GM21825 (cell line): ENCODE measurements around the gene PNPLA2.

ENCODE experiments used
- ATAC-seq: cut with Tn5 transposase; IDR thresholded peaks from one replicate; pipeline ENCODE4 v1.9.1; 2021; ENCODE audit warnings: mild to moderate bottlenecking, moderate library complexity; ENCODE audit not compliant: unreplicated experiment

Gene PNPLA2

DNA sequence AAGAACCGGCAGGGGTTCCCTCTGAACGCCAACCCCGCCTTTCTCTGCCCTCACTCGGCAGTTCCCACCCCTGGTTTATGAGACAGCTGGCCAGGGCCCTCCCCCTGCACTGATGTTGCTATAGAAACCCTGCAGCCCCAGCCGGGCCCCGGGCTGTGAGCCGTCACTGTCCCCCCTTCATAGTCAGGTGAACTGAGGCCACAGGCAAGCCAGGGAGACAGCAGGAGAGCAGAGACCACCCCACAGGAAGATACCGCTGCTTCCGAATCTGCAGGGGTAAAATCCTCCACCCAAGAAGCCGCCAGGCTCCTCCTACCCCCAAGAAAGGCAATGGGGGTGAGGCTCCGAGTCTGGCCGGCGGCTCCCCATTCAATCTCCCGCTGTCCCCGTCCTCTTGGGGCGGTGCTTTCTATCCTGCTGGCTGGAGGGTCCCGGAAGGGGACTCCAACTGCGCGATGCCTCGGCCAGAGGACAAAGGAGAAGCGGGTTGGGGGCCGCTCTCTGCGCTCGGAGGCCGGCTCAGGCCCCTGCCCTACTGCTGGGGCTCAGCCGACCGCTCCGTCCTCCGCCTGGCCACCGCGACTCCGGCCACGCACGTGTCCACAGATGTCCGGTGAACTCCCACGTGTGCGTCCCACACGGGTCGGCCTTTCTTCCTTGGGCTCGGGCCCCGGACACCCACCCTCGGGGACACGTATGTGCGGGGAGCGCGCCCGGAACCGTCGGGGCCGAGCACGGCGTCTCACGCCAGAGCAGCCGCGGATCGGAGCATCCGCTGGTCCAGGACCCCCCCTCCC lies 21.2 kb upstream of the PNPLA2 start:
- ATAC-seq, result peak; percentile 32

DNA sequence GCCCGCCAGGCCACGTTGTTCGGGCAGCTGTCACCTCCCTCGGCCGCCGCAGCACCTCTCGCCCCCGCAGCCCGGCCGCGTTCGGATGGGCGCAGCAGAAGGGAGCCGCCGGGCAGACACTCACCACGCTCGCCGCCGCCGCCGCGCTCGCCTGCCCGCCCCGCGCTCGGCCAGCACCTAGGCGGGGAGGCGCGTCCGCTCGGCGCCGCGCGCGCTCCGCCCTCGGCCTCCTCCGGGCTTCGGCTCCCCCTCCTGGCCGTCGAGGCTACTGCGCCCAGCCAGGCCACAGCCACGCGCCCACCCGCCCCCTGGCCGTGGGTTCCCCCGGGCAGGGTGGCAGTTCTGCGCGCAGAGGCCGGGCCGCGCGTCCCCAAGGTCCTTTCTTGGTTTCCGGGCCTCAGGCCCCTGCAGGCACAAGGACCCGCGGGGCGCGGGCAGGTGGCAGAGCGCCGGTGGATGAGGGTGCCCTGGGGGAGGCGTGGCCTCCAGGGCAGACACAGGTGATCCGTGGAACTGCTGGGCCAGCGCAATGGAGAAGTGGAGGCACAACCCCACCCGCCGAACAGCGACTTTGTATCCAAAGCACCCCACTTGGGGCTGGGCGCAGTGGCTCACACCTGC lies 20.5 kb upstream of the PNPLA2 start, which contains the start of gene SLC25A22:
TSS of gene SLC25A22 (minus strand) at position 189 of the 621 bp plus-strand sequence. CDS start 3,275 bp downstream, outside the sequence.
- peak; percentile 51 for ATAC-seq

DNA sequence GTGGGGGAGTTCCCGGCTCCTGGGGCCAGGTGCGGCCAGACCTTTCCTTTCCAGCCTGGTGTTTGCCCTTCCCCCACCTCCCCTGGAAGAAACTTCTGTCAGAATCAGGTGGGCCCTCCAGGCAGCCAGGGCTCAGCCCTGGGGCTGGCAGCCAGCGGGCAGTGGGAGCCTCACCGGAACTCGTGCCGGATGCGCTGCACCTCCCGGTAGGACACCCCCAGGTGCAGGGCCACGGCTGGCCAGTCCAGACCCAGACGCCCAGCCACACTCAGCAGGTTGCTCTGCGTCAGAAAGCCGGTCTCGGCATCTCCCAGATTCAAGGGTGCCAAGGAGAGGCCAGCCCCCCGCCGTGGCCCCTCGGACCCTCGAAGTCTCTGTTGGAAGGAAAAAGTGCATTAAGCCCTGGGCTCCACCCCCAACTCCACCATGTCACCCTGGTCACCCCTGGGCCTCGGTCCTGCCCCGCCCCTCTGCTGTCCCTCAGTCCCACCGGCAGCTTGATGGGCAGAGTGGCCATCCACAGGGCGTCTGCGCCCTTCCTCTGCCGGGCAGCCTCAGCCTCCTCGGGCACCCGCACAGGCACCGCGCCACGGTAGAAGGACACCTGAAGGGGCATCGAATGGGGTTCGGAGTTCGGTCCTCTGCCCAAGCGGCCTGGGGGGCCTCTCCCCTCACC lies 18.9 kb upstream of the PNPLA2 start:
- ATAC-seq, result no peak

DNA sequence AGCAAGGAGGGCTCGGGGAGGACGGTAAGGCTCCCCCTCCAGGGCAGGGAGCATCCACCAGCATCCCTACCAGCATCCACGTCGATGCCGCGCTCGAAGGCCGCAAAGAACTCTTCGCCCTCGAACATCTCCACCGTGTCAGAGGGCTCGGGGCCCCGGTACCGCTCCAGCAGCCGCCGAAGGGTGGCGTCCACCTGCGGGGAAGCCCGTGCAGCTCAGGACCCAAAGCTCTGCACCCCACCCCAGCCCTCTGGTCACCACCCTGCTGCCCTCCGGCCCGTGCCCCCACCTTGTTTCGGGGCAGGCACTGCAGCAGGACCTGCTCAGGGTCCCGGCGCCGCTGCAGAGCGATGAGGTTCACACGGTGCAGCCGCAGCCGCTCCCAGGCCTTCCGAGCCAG lies 18.2 kb upstream of the PNPLA2 start:
- no peak for ATAC-seq

DNA sequence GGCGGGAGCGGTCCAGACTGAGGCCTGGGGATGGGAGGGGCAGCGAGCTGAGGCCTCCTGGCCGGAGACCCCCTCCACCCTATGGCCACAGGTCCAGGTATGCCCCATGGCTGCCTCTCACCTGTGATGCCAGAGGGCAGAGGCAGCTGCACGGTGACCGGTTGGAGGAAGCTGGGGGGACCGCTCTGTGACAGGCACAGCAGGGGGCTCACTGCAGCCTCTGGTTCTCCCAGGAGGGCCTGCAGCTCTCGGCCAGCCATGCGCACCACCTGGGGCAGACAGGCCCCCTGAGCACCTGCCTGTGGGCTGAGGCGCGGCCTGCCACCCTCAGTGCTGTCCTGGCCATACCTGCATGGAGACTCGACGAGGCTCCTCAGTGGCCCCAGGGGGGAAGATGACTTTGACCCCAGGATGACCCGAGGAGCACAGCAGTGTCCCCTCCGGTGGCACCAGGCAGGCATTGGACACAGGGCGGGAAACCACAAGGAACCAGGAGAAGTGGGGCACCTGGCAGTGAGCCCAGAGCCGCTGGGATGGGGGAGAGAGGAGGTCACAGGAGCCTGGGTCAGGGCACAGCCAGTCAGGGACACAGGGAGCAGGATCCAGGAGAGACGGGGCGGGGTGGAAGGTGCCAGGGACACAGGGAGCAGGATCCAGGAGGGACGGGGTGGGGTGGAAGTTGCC lies 17.5 kb upstream of the PNPLA2 start:
- ATAC-seq, result no peak

- no peak for ATAC-seq
These were observed 16.6 kb upstream of the PNPLA2 start for GRCh38 chr11:802018-802617.

DNA sequence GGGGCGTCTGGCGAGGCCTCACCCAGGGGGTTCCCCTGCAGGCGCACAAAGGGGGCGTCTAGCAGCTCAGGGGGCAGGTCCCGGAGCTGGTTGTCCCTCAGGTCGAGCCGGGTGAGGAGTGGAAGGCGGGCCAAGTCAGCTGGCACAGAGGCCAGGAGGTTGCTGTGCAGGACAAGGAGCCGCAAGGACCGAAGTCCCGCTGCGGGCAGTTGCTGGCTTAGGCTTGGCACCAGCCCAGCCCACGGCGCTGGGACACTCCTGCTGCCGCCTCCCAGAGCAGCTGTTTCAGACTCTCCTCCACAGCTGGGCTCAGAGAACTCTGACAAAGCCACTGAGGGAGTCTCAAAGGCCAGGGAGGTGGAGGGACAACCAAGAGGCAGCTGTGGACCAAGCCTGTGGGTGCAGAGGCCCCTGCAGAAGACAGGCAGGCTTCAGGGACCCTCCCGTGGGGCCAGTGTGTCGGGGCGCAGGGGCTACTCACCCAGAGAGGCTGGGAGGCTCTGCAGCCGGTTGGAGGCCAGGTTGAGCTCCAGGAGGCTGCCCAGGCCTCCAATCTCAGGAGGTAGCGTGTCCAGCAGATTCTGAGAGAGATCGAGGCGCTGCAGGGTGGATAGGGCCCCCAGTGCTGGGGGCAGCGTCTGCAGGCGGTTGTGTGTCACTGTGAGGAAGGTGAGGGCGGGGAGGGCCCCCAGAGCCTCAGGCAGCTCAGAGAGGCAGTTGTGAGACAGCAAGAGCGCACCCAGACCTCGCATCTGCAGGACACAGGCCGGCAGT lies 15.8 kb upstream of the PNPLA2 start:
- no peak for ATAC-seq

DNA sequence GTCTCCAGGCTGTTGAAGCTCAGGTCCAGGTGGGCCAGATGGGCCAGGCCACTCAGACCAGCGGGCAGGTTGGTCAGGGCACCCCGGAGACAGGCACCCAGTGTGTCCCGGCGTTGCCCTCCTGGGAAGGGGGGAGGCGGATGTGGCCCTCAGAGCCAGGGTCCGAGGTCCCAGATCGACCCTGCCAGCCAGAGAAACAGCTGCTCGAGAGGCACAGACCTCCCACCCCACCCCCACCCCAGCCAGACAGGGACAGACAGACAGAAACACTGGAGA lies 15.3 kb upstream of the PNPLA2 start:
- ATAC-seq, result no peak

GRCh38 chr11:803770-804598 lies 14.7 kb upstream of the PNPLA2 start:
- no peak for ATAC-seq

DNA sequence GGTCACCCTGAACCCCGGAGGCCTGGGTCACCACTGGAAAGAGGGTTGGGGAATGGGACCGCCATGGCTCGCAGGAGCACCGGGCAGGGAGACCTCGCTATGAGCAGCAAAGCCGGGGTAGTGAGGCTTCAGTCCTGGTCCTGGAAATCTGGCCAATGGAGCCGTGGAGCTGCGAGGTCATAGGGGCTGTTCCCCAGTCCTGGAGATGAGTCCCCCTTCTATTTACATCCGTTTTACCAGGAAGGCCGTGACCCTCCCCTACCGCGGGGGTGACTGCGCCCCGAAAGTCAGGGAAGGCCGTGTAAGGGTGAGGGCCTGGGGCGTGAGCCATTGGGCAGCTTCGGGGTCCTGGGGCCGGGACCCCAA lies 14.1 kb upstream of the PNPLA2 start:
- no peak for ATAC-seq

DNA sequence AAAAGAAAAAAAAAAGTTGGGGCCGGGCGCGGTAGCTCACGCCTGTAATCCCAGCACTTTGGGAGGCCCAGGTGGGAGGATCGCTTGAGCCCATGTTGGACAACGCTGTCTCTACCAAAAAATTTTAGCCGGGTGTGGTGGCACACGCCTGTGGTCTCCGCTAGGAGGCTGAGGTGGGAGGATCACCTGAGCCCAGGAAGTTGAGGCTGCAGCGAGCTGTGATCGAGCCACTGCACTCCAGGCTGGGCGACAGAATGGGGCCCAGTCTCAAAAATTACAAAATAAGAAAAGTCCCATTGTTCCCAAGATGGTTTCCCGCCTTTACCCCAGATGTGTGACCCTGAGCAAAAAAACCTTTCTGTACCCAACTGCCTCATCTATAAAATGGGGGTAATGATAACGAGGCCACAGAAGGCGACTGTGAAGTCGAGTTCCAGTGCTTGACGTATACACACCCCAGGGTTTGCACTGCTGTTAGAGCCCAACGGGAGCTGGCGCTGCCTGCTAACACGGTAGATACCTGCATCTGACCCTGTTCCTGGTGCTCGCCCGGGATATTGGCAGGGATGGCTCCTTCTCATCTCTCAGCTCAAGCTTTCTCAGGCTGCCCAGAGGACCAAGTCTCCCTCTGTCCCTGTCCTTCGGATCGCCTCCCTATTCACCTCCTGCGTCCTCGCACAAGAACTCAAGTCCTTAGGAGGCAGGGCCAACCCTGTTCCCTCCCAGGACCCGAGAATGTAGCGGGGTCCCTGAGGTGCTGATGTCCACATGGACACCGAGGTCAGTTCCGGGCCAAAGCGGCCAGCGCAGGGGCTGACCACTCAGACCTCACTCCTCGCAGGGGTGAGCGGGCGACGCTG lies 10.1 kb upstream of the PNPLA2 start:
- ATAC-seq, result no peak

GRCh38 chr11:809287-810039 lies 9.3 kb upstream of the PNPLA2 start, which contains the start of gene RPLP2:
Gene RPLP2, plus strand, starts transcription at chr11:809967. Its CDS starts 268 bp downstream, at chr11:810235.
- peak; percentile 74 for ATAC-seq

- no peak for ATAC-seq
These were observed 8.6 kb upstream of the PNPLA2 start for GRCh38 chr11:810040-810567.

DNA sequence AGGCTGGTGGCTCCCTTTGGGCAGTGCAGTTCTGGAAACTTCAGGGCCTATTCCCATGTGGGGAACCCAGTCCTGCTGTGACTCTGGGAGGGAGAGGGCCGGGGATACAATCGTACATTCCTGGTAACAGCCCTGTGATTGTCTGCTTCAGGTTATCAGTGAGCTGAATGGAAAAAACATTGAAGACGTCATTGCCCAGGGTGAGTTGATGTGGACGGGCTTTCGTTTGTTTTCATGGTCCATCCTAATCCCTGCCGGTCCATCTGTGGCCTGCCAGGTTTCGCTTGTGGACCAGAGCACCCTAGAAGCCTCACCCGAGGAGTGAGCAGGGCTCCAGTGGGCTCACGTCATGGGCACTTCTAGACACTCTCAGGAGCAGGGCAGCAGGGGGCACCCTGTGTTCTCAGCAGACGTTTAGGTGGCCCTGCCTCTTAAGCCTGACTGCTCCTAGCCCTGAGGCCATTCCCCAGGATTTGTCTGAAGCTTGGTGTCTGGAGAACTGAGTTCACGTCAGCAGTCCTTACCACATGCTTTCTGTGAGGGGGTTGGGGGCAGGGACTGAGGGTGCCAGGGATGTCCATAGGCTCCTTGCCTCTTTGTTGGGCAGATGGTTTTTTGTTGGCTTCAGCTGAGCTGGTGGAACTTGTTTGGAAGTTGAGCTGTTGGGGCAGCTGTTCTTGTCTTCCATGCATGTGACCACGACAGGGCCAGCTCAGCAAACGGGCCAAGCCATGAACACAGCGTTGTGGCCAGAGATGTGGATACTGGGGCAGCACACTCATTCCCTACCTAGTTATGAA lies 7.1 kb upstream of the PNPLA2 start:
- ATAC-seq, result no peak

- ATAC-seq, result no peak
These were observed 6.3 kb upstream of the PNPLA2 start for GRCh38 chr11:812390-812789.

- ATAC-seq, result no peak
These were observed 5.7 kb upstream of the PNPLA2 start for GRCh38 chr11:813072-813455.
